Neural progenitor cell (in vitro differentiated cells): Measurements from ENCODE around the gene EZR. TPM values are rescaled to one million over a fixed set of nuclear protein-coding genes. Genes with fewer than 3 reads are reported as not detected.
"Not testable (repeated sequence)": the region's sequence is repeated elsewhere in the genome, so short reads cannot be mapped to it uniquely, and the experiment has no call there.

ENCODE experiments used
- DNase-seq: peaks from one replicate; pipeline ENCODE4 v3.0.0-alpha.2; 2016; ENCODE audit warnings: low spot score
- H2AFZ ChIP-seq: fragments of 200-600 bp; sonication (generic); replicated peaks from 2 replicates; pipeline ENCODE4 v1.6.1; 2016; ENCODE audit warnings: antibody characterized with exemption
- H3F3A ChIP-seq: fragments of 200-600 bp; sonication (generic); 2 replicates; pipeline ENCODE4 v1.6.1; 2016; ENCODE audit warnings: antibody characterized with exemption, low read depth
- H3K27ac ChIP-seq: fragments of 200-600 bp; sonication (generic); 2 replicates; pipeline ENCODE4 v1.5.1; 2016; ENCODE audit warnings: mild to moderate bottlenecking
- H3K27me3 ChIP-seq: fragments of 200-600 bp; sonication (generic); 2 replicates; pipeline ENCODE4 v1.6.1; 2016; ENCODE audit warnings: mild to moderate bottlenecking, moderate library complexity
- H3K36me3 ChIP-seq: fragments of 200-600 bp; sonication (generic); 2 replicates; pipeline ENCODE4 v1.5.1; 2016
- H3K4me1 ChIP-seq: fragments of 200-600 bp; sonication (generic); 2 replicates; pipeline ENCODE4 v1.6.1; 2016; ENCODE audit warnings: mixed run types
- H3K4me2 ChIP-seq: fragments of 200-600 bp; sonication (generic); 2 replicates; pipeline ENCODE4 v1.6.1; 2016
- H3K4me3 ChIP-seq: fragments of 200-600 bp; sonication (generic); 2 replicates; pipeline ENCODE4 v1.5.1; 2016
- H3K79me2 ChIP-seq: fragments of 200-600 bp; sonication (generic); 2 replicates; pipeline ENCODE4 v1.6.1; 2016; ENCODE audit warnings: low read depth
- H3K9ac ChIP-seq: fragments of 200-600 bp; sonication (generic); 2 replicates; pipeline ENCODE4 v1.6.1; 2016
- H3K9me3 ChIP-seq: fragments of 200-600 bp; sonication (generic); 2 replicates; pipeline ENCODE4 v1.5.1; 2016; ENCODE audit warnings: low read depth
- H4K20me1 ChIP-seq: fragments of 200-600 bp; sonication (generic); 2 replicates; pipeline ENCODE4 v1.6.1; 2016; ENCODE audit warnings: low read depth
- H3K27ac Mint-ChIP-seq: 3 replicates; pipeline ENCODE4 v1.8.0; 2021; ENCODE audit warnings: mixed read lengths
- H3K27me3 Mint-ChIP-seq: 2 replicates; pipeline ENCODE4 v1.8.0; 2022; ENCODE audit warnings: low read depth, mild to moderate bottlenecking, inconsistent platforms, moderate library complexity, mixed read lengths; ENCODE audit not compliant: insufficient read depth
- H3K36me3 Mint-ChIP-seq: 3 replicates; pipeline ENCODE4 v1.8.0; 2021; ENCODE audit warnings: mixed read lengths
- H3K4me1 Mint-ChIP-seq: 3 replicates; pipeline ENCODE4 v1.8.0; 2021; ENCODE audit warnings: mixed read lengths
- H3K4me3 Mint-ChIP-seq: 3 replicates; pipeline ENCODE4 v1.8.0; 2021; ENCODE audit warnings: mild to moderate bottlenecking, moderate library complexity, mixed read lengths
- H3K9me3 Mint-ChIP-seq: 3 replicates; pipeline ENCODE4 v1.8.0; 2020; ENCODE audit warnings: mixed read lengths
- CTCF ChIP-seq: fragments of 200-600 bp; sonication (generic); IDR thresholded peaks from 2 replicates; pipeline ENCODE4 v1.5.1; 2017; ENCODE audit warnings: antibody characterized with exemption, mild to moderate bottlenecking
- EZH2 ChIP-seq: fragments of 200-600 bp; sonication (generic); IDR thresholded peaks from 2 replicates; pipeline ENCODE4 v1.6.1; 2017; ENCODE audit warnings: antibody characterized with exemption, mild to moderate bottlenecking, moderate library complexity
- EZH2phosphoT487 ChIP-seq: fragments of 200-600 bp; sonication (generic); IDR thresholded peaks from 2 replicates; pipeline ENCODE4 v1.6.1; 2017; ENCODE audit warnings: antibody characterized with exemption
- total RNA-seq: library from RNA; depleted of rRNA; stranded (reverse); fragments of >200 nt; gene quantifications from 2 replicates; pipeline ENCODE4 v1.2.3, GENCODE V29; 2015; ENCODE audit warnings: low replicate concordance

The EZR gene
- total RNA-seq, 1 donor from 2014 or later, result 52.0 TPM

GRCh38 chr6:158841358-158841757 is 22.2 kb upstream of the EZR start:
- H3K27me3 ChIP-seq, result no peaks in the 10 kb centered on the region
- no peak for DNase-seq
- H3K27me3 Mint-ChIP-seq, result peaks cover 2% of the 10 kb centered on the region
- no peaks in the 10 kb centered on the region for H3K79me2 ChIP-seq
- H2AFZ ChIP-seq, result no peak overlapping the region
- H3K9me3 Mint-ChIP-seq, result peaks cover 6% of the 10 kb centered on the region
- H3K36me3 ChIP-seq, result no peaks in the 10 kb centered on the region
- H3K4me3 Mint-ChIP-seq, result no peak overlapping the region
- no peak overlapping the region for H3K27ac ChIP-seq
- H3K4me1 Mint-ChIP-seq, result peaks cover 13% of the 10 kb centered on the region
- H3K36me3 Mint-ChIP-seq, result no peaks in the 10 kb centered on the region
- H4K20me1 ChIP-seq, result no peaks in the 10 kb centered on the region
- TF ChIP-seq CTCF (no peak), EZH2 (no peak), EZH2phosphoT487 (no peak)
- H3K9me3 ChIP-seq, result no peaks in the 10 kb centered on the region
- no peak overlapping the region for H3K4me3 ChIP-seq
- no peaks in the 10 kb centered on the region for H3F3A ChIP-seq
- no peak overlapping the region for H3K9ac ChIP-seq
- no peak overlapping the region for H3K27ac Mint-ChIP-seq
- no peaks in the 10 kb centered on the region for H3K4me1 ChIP-seq
- no peak overlapping the region for H3K4me2 ChIP-seq

GRCh38 chr6:158840465-158840864 is 21.3 kb upstream of the EZR start:
- peaks cover 17% of the 10 kb centered on the region for H3K4me1 Mint-ChIP-seq
- no peak overlapping the region for H3K4me2 ChIP-seq
- H3K4me3 ChIP-seq, result no peak overlapping the region
- H3K27me3 ChIP-seq, result no peaks in the 10 kb centered on the region
- no peaks in the 10 kb centered on the region for H4K20me1 ChIP-seq
- no peak overlapping the region for H3K27ac Mint-ChIP-seq
- H3F3A ChIP-seq, result no peaks in the 10 kb centered on the region
- H3K27me3 Mint-ChIP-seq, result peaks cover 2% of the 10 kb centered on the region
- no peak overlapping the region for H3K4me3 Mint-ChIP-seq
- no peaks in the 10 kb centered on the region for H3K79me2 ChIP-seq
- H3K36me3 Mint-ChIP-seq, result no peaks in the 10 kb centered on the region
- no peak overlapping the region for H2AFZ ChIP-seq
- no peaks in the 10 kb centered on the region for H3K36me3 ChIP-seq
- DNase-seq, result no peak
- H3K4me1 ChIP-seq, result peaks cover 4% of the 10 kb centered on the region
- peaks cover 6% of the 10 kb centered on the region for H3K9me3 Mint-ChIP-seq
- H3K9ac ChIP-seq, result no peak overlapping the region
- H3K27ac ChIP-seq, result no peak overlapping the region
- no peaks in the 10 kb centered on the region for H3K9me3 ChIP-seq
- no peak for TF ChIP-seq EZH2
- no peak for TF ChIP-seq CTCF
- TF ChIP-seq EZH2phosphoT487, result no peak

- Histone ChIP-seq H3K9ac (no peak overlapping the region), H3F3A (no peaks in the 10 kb centered on the region), H3K27ac (no peak overlapping the region), H3K36me3 (no peaks in the 10 kb centered on the region), H2AFZ (no peak overlapping the region), H4K20me1 (no peaks in the 10 kb centered on the region), H3K4me1 (peaks cover 4% of the 10 kb centered on the region), H3K27me3 (no peaks in the 10 kb centered on the region), H3K4me3 (no peak overlapping the region), H3K4me2 (no peak overlapping the region), H3K9me3 (no peaks in the 10 kb centered on the region), H3K79me2 (no peaks in the 10 kb centered on the region)
- DNase-seq, result no peak
- no peaks in the 10 kb centered on the region for H3K36me3 Mint-ChIP-seq
- TF ChIP-seq CTCF, result no peak
- TF ChIP-seq EZH2phosphoT487, result no peak
- TF ChIP-seq EZH2, result no peak
- no peaks in the 10 kb centered on the region for H3K27me3 Mint-ChIP-seq
- H3K4me3 Mint-ChIP-seq, result no peak overlapping the region
- H3K4me1 Mint-ChIP-seq, result peaks cover 18% of the 10 kb centered on the region
- H3K9me3 Mint-ChIP-seq, result peaks cover 6% of the 10 kb centered on the region
- no peak overlapping the region for H3K27ac Mint-ChIP-seq
Observed at GRCh38 chr6:158839796-158840195, 20.6 kb upstream of the EZR start.

GRCh38 chr6:158838790-158839189 is 19.6 kb upstream of the EZR start:
- H3K9me3 ChIP-seq, H3K27me3 Mint-ChIP-seq, H3K27ac Mint-ChIP-seq, H3K79me2 ChIP-seq, H3K9me3 Mint-ChIP-seq, H3K4me1 ChIP-seq, H3K27ac ChIP-seq, H3K36me3 Mint-ChIP-seq, H2AFZ ChIP-seq, H3K4me3 ChIP-seq, H3F3A ChIP-seq, H3K4me2 ChIP-seq, H3K27me3 ChIP-seq, H4K20me1 ChIP-seq, DNase-seq, H3K36me3 ChIP-seq, H3K4me3 Mint-ChIP-seq, H3K9ac ChIP-seq: not testable (repeated sequence)
- H3K4me1 Mint-ChIP-seq, result peaks cover 17% of the 10 kb centered on the region
